IMR-90 (cell line): ENCODE data around the gene SYCE3. TPM values are rescaled to one million over a fixed set of nuclear protein-coding genes. Genes with fewer than 3 reads are reported as not detected.
A peak's percentile ranks its signal among the peaks of the same experiment; 100 is the strongest.

ENCODE experiments used
- ATAC-seq: fragments of 200-7000 bp; cut with Tn5 transposase; 2 replicates; pipeline ENCODE4 v1.9.1; 2020; ENCODE audit warnings: low read depth, mild to moderate bottlenecking, moderate library complexity
- BruUV-seq: library from RNA; stranded (reverse); fragments of 400-500 nt; replicated peaks from 2 replicates; lab custom pipeline; 2021; lab: Mats Ljungman, UMichigan
- CTCF ChIA-PET: fragments of 300-600 bp; formaldehyde crosslinking; extraction: SDS; loops from one replicate; lab custom pipeline; 2021; ENCODE audit warnings: antibody characterized with exemption; lab: Yijun Ruan, JAX
- POLR2A ChIA-PET: fragments of 300-600 bp; sonication (Branson Sonifier 250); formaldehyde crosslinking; loops from one replicate; lab custom pipeline; 2022; ENCODE audit warnings: antibody characterized with exemption; ENCODE audit not compliant: unreplicated experiment; lab: Charles Lee
- DNase-seq: peaks from one replicate; pipeline ENCODE4 v3.0.0; 2013
- H2AFZ ChIP-seq: replicated peaks from 2 replicates; pipeline ENCODE3; 2013; ENCODE audit warnings: low read length, mild to moderate bottlenecking; ENCODE audit not compliant: poor library complexity
- H2AK5ac ChIP-seq: 2 replicates; pipeline ENCODE4 v1.6.1; 2013; ENCODE audit warnings: low read depth, low read length, inconsistent platforms
- H2AK9ac ChIP-seq: replicated peaks from 2 replicates; pipeline ENCODE3; 2013; ENCODE audit warnings: mild to moderate bottlenecking, low read depth, low read length, moderate library complexity; ENCODE audit not compliant: poor library complexity
- H2BK120ac ChIP-seq: 2 replicates; pipeline ENCODE4 v1.6.1; 2013; ENCODE audit warnings: low read depth, low read length, inconsistent platforms
- H2BK15ac ChIP-seq: 3 replicates; pipeline ENCODE4 v1.6.1; 2013; ENCODE audit warnings: low read depth, low read length, inconsistent platforms
- H2BK20ac ChIP-seq: 2 replicates; pipeline ENCODE4 v1.6.1; 2013; ENCODE audit warnings: low read depth, mild to moderate bottlenecking, inconsistent platforms, low read length, moderate library complexity
- H2BK5ac ChIP-seq: 2 replicates; pipeline ENCODE4 v1.6.1; 2013; ENCODE audit warnings: mild to moderate bottlenecking, low read depth, low read length, inconsistent platforms; ENCODE audit not compliant: poor library complexity, severe bottlenecking
- H3K14ac ChIP-seq: replicated peaks from 2 replicates; pipeline ENCODE4 v1.6.1; 2013; ENCODE audit warnings: low read depth, low read length, inconsistent platforms
- H3K18ac ChIP-seq: 2 replicates; pipeline ENCODE4 v1.6.1; 2013; ENCODE audit warnings: low read depth, low read length, control low read depth
- H3K23ac ChIP-seq: 2 replicates; pipeline ENCODE4 v1.6.1; 2013; ENCODE audit warnings: low read depth, low read length, inconsistent platforms
- H3K27ac ChIP-seq: 2 replicates; pipeline ENCODE4 v1.5.1; 2013; ENCODE audit warnings: mild to moderate bottlenecking, control low read depth, low read length; ENCODE audit not compliant: insufficient read depth
- H3K27me3 ChIP-seq: 2 replicates; pipeline ENCODE4 v1.6.1; 2013; ENCODE audit warnings: low read length; ENCODE audit not compliant: control insufficient read depth, insufficient read depth
- H3K36me3 ChIP-seq: 2 replicates; pipeline ENCODE4 v1.6.1; 2013; ENCODE audit warnings: low read length, mixed read lengths; ENCODE audit not compliant: control insufficient read depth, insufficient read depth
- H3K4ac ChIP-seq: 2 replicates; pipeline ENCODE4 v1.6.1; 2013; ENCODE audit warnings: low read depth, low read length, inconsistent platforms
- H3K4me1 ChIP-seq: 2 replicates; pipeline ENCODE4 v1.6.1; 2013; ENCODE audit warnings: low read length, mixed read lengths; ENCODE audit not compliant: control insufficient read depth, insufficient read depth
- H3K4me2 ChIP-seq: 2 replicates; pipeline ENCODE4 v1.6.1; 2013; ENCODE audit warnings: low read depth, mild to moderate bottlenecking, control low read depth, low read length, moderate library complexity
- H3K4me3 ChIP-seq: 2 replicates; pipeline ENCODE4 v1.5.1; 2013; ENCODE audit warnings: low read depth, mild to moderate bottlenecking, control low read depth, low read length, moderate library complexity; ENCODE audit not compliant: insufficient read depth
- H3K56ac ChIP-seq: 2 replicates; pipeline ENCODE4 v1.6.1; 2013; ENCODE audit warnings: low read length, inconsistent platforms; ENCODE audit not compliant: insufficient read depth; ENCODE audit errors: extremely low read depth
- H3K79me1 ChIP-seq, 2 experiments: 2 replicates each; pipeline ENCODE4 v1.6.1; 2013; ENCODE audit warnings: low read length in 2 of 2, inconsistent platforms in 1 of 2, low read depth in 1 of 2
- H3K9ac ChIP-seq: 2 replicates; pipeline ENCODE4 v1.6.1; 2013; ENCODE audit warnings: low read depth, low read length, control low read depth
- H3K9me1 ChIP-seq: 2 replicates; pipeline ENCODE4 v1.6.1; 2013; ENCODE audit warnings: low read length, inconsistent platforms; ENCODE audit not compliant: insufficient read depth
- H3K9me3 ChIP-seq: 2 replicates; pipeline ENCODE4 v1.6.1; 2013; ENCODE audit warnings: low read length; ENCODE audit not compliant: control insufficient read depth, insufficient read depth
- H4K20me1 ChIP-seq: 2 replicates; pipeline ENCODE4 v1.6.1; 2013; ENCODE audit warnings: low read length, inconsistent platforms; ENCODE audit not compliant: insufficient read depth
- H4K5ac ChIP-seq: 2 replicates; pipeline ENCODE4 v1.6.1; 2013; ENCODE audit warnings: mild to moderate bottlenecking, low read depth, low read length, control low read depth
- H4K8ac ChIP-seq, 2 experiments: 2 replicates each; pipeline ENCODE4 v1.6.1; 2013; ENCODE audit warnings: low read depth in 2 of 2, low read length in 2 of 2, control low read depth in 1 of 2, inconsistent platforms in 1 of 2
- H4K91ac ChIP-seq: 2 replicates; pipeline ENCODE4 v1.6.1; 2013; ENCODE audit warnings: low read depth, low read length, inconsistent platforms; ENCODE audit not compliant: insufficient read depth
- BHLHE40 ChIP-seq: fragments of 150-350 bp; IDR thresholded peaks from 2 replicates; pipeline ENCODE4 v1.6.1; 2016; ENCODE audit warnings: mild to moderate bottlenecking, low read depth, low read length
- CEBPB ChIP-seq: IDR thresholded peaks from 2 replicates; pipeline ENCODE4 v1.6.1; 2012; ENCODE audit warnings: low read depth, low read length, improper control_type of control experiment
- CHD1 ChIP-seq: IDR thresholded peaks from 2 replicates; pipeline ENCODE4 v1.6.1; 2012; ENCODE audit warnings: low read depth, low read length, improper control_type of control experiment
- FOS ChIP-seq: fragments of 150-350 bp; IDR thresholded peaks from 2 replicates; pipeline ENCODE4 v1.6.1; 2016; ENCODE audit warnings: low read depth, low read length
- MAFK ChIP-seq: IDR thresholded peaks from 2 replicates; pipeline ENCODE4 v1.6.1; 2012; ENCODE audit warnings: low read depth, low read length, improper control_type of control experiment
- MAZ ChIP-seq: IDR thresholded peaks from 2 replicates; pipeline ENCODE4 v1.6.1; 2012; ENCODE audit warnings: low read depth, mild to moderate bottlenecking, low read length, improper control_type of control experiment, moderate library complexity, borderline replicate concordance
- NFE2L2 ChIP-seq: fragments of 150-350 bp; IDR thresholded peaks from 2 replicates; pipeline ENCODE4 v1.6.1; 2016; ENCODE audit warnings: low read depth, mild to moderate bottlenecking, low read length
- POLR2A ChIP-seq: IDR thresholded peaks from 2 replicates; pipeline ENCODE4 v1.6.1; 2012; ENCODE audit warnings: mild to moderate bottlenecking, low read depth, low read length
- RAD21 ChIP-seq: IDR thresholded peaks from 2 replicates; pipeline ENCODE4 v1.6.1; 2012; ENCODE audit warnings: low read length, improper control_type of control experiment
- RCOR1 ChIP-seq: IDR thresholded peaks from 2 replicates; pipeline ENCODE4 v1.6.1; 2012; ENCODE audit warnings: mild to moderate bottlenecking, low read length, improper control_type of control experiment; ENCODE audit not compliant: insufficient replicate concordance
- RFX5 ChIP-seq: IDR thresholded peaks from 2 replicates; pipeline ENCODE4 v1.8.0; 2012; ENCODE audit warnings: low read depth, mild to moderate bottlenecking, low read length, moderate library complexity
- SMC3 ChIP-seq: fragments of 150-350 bp; IDR thresholded peaks from 2 replicates; pipeline ENCODE4 v1.6.1; 2016; ENCODE audit warnings: low read depth, mild to moderate bottlenecking, antibody characterized with exemption, low read length, moderate library complexity
- WGBS, 2 experiments: methylation state at CpG; one replicate each; pipeline versions ENCODE4 v1.1.5 to v1.1.7; 2013; ENCODE audit warnings: missing lambda C conversion rate in 2 of 2; ENCODE audit not compliant: insufficient read length in 1 of 2; ENCODE audit errors: extremely low coverage in 2 of 2; 5-methylcytosine and 5-hydroxymethylcytosine counted together
- dilution Hi-C: fragments of 300-500 bp; cut with HindIII; formaldehyde crosslinking; loops from one replicate; pipeline ENCODE4 v1.14.3; 2018; ENCODE audit warnings: low sequenced_read_pairs; ENCODE audit not compliant: unreplicated experiment
- in situ Hi-C: fragments of 300-500 bp; cut with MboI; formaldehyde crosslinking; loops from 3 replicates; pipeline ENCODE4 v1.14.3; 2019; ENCODE audit warnings: low sequenced_read_pairs, inconsistent platforms, mixed read lengths
- intact Hi-C: fragments of 100-400 bp; cut with micrococcal nuclease; formaldehyde crosslinking; loops from 2 replicates; pipeline ENCODE4 v1.10.0; 2022
- polyA plus RNA-seq, 3 experiments: library from polyadenylated mRNA; depleted of rRNA; stranded (reverse); fragments of >200 nt; gene quantifications; 2 replicates each; pipeline ENCODE4 v1.2.3, GENCODE V29; 2012; ENCODE audit warnings: low replicate concordance in 1 of 3
- total RNA-seq: library from RNA; depleted of rRNA; stranded (reverse); fragments of >200 nt; gene quantifications from 2 replicates; pipeline ENCODE4 v1.2.3, GENCODE V29; 2012
- TF ChIP-seq, protein P1 (sequence below): fragments of 150-350 bp; IDR thresholded peaks from 2 replicates; pipeline ENCODE4 v1.6.1; 2016; ENCODE audit warnings: low read depth, mild to moderate bottlenecking, low read length, moderate library complexity, borderline replicate concordance
- TF ChIP-seq, protein P2 (sequence below): conservative IDR thresholded peaks from 2 replicates; pipeline ENCODE4 v1.5.1; 2012; ENCODE audit warnings: mild to moderate bottlenecking, low read depth, low read length, improper control_type of control experiment
- TF ChIP-seq, protein P3 (sequence below): fragments of 150-350 bp; IDR thresholded peaks from 2 replicates; pipeline ENCODE4 v1.6.1; 2017; ENCODE audit warnings: mild to moderate bottlenecking, antibody characterized with exemption, low read length, low read depth

SYCE3 gene
- total and polyA plus RNA-seq, 2 of the 4 experiments (the other 2 are of a cell fraction): not detected

DNA sequence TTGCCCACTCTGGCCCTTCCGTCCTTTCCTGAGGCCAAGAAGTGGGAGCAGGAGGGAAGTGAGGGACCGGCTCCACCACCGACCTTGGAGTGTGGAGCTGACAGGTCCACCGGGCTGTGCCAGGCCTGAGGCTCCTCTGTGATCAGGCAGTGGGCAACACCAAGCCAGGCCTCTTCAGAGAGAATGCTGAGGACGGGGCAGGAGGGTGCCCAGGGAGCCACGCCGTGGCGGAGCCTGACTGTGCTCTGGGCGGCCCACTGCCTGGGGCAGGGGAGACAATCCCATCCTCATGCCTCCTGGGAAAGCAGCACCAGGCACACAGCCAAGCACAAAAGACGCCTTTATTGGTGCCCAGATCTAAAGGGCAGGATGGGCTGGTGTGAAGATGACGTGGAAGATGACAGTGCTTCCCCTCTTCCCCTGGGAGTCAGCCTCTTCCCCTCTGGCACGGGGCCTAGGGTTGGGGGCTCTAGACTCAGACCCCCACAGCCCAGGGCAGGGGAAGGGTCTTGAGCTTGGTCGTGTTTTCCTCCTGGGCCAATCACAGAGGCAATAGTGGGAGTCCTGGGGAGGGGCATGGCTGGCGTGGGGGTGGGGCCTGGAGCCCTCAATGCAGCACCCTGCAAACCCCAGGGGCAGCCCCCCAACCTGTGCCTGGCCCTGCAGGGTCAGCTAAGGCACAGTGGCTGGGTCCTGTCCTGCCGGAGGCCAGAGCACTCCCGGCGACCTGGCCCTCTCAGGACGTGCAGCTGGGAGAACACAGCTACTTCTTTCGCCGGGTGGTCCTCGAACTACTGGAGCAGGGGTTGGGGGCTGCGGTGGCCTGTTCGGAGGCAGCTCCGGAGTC lies 59.9 kb downstream of the SYCE3 start:
- 88% methylated on average over 6 of the region's 24 CpGs; no CpG with 5 or more reads in 1 of the 2 experiments for WGBS, 2 experiments
- Histone ChIP-seq H3K9me1 (no peaks in the 10 kb centered on the region), H3K9ac (no peak overlapping the region), H3K36me3 (peaks cover 28% of the 10 kb centered on the region; the same call in 1 of the 2 replicates), H2BK120ac (no peak overlapping the region), H3K27me3 (no peaks in the 10 kb centered on the region), H4K5ac (no peak overlapping the region), H2BK5ac (no peak overlapping the region), H3K23ac (no peak overlapping the region), H3K4me1 (peaks cover 2% of the 10 kb centered on the region; the same call in 1 of the 2 replicates), H2BK15ac (no peak overlapping the region), H3K14ac (no peak overlapping the region), H3K9me3 (no peaks in the 10 kb centered on the region), H3K27ac (no peak overlapping the region), H2AK9ac (no peak overlapping the region), H4K91ac (no peak overlapping the region), H3K4me2 (no peak overlapping the region), H3K4ac (no peak overlapping the region), H4K20me1 (no peaks in the 10 kb centered on the region; the same call in 1 of the 2 replicates), H3K56ac (no peak overlapping the region), H2BK20ac (no peak overlapping the region), H3K18ac (no peak overlapping the region), H4K8ac (no peak overlapping the region), H3K4me3 (no peak overlapping the region), H2AK5ac (no peak overlapping the region), H2AFZ (no peak overlapping the region), H3K79me1 (peaks cover 0 to 29% of the 10 kb centered on the region in 2 experiments; a peak in 3 of 4 replicates)
- dilution Hi-C loops (no loop called here), in situ Hi-C loops (no loop called here), intact Hi-C loops (no loop called here)
- no peak for DNase-seq
- ChIA-PET CTCF (interaction anchor here (0.5 kb wide), 1 partner anchor 37 kb away, joined by 6 read pairs; no protein-coding TSS in a partner anchor), POLR2A (no interaction called here)
- TSS peak; percentile 69 for BruUV-seq
- no peak for ATAC-seq
- no peak for TF ChIP-seq MAFK
- TF ChIP-seq BHLHE40: no peak
- no peak for TF ChIP-seq SMC3
- no peak for TF ChIP-seq RAD21
- TF ChIP-seq NFE2L2: no peak
- TF ChIP-seq, protein P1, sequence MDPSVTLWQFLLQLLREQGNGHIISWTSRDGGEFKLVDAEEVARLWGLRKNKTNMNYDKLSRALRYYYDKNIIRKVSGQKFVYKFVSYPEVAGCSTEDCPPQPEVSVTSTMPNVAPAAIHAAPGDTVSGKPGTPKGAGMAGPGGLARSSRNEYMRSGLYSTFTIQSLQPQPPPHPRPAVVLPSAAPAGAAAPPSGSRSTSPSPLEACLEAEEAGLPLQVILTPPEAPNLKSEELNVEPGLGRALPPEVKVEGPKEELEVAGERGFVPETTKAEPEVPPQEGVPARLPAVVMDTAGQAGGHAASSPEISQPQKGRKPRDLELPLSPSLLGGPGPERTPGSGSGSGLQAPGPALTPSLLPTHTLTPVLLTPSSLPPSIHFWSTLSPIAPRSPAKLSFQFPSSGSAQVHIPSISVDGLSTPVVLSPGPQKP: no peak
- TF ChIP-seq RCOR1: no peak
- TF ChIP-seq, protein P2, sequence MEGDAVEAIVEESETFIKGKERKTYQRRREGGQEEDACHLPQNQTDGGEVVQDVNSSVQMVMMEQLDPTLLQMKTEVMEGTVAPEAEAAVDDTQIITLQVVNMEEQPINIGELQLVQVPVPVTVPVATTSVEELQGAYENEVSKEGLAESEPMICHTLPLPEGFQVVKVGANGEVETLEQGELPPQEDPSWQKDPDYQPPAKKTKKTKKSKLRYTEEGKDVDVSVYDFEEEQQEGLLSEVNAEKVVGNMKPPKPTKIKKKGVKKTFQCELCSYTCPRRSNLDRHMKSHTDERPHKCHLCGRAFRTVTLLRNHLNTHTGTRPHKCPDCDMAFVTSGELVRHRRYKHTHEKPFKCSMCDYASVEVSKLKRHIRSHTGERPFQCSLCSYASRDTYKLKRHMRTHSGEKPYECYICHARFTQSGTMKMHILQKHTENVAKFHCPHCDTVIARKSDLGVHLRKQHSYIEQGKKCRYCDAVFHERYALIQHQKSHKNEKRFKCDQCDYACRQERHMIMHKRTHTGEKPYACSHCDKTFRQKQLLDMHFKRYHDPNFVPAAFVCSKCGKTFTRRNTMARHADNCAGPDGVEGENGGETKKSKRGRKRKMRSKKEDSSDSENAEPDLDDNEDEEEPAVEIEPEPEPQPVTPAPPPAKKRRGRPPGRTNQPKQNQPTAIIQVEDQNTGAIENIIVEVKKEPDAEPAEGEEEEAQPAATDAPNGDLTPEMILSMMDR: no peak
- no peak for TF ChIP-seq MAZ
- TF ChIP-seq RFX5: no peak
- TF ChIP-seq CEBPB: no peak
- no peak for TF ChIP-seq POLR2A
- TF ChIP-seq FOS: no peak
- no peak for TF ChIP-seq CHD1
- TF ChIP-seq, protein P3, sequence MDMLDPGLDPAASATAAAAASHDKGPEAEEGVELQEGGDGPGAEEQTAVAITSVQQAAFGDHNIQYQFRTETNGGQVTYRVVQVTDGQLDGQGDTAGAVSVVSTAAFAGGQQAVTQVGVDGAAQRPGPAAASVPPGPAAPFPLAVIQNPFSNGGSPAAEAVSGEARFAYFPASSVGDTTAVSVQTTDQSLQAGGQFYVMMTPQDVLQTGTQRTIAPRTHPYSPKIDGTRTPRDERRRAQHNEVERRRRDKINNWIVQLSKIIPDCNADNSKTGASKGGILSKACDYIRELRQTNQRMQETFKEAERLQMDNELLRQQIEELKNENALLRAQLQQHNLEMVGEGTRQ: no peak
